ENCODE measurements around the gene TMEM108. TPM values are rescaled to one million over a fixed set of nuclear protein-coding genes. Genes with fewer than 3 reads are reported as not detected.

Gene TMEM108
- total RNA-seq, 1 donor from 2014 or later = 2.4 TPM

- TF ChIP-seq CTCF (IDR thresholded peaks at IDR 0.05; ENCODE audit: borderline replicate concordance) = no peak
- H3K36me3 ChIP-seq = no peaks in the 10 kb centered on the region
- H3K9me3 ChIP-seq (replicated peaks) = peaks cover 4% of the 10 kb centered on the region
- intact Hi-C loops (cut with micrococcal nuclease) = no loop called here
- DNase-seq = no peak
- H3K4me1 ChIP-seq = no peaks in the 10 kb centered on the region
- no peak overlapping the region for H3K4me3 ChIP-seq
- no peak overlapping the region for H3K27ac ChIP-seq (replicated peaks)
- H3K27me3 ChIP-seq (ENCODE audit: low read depth) = no peaks in the 10 kb centered on the region
Observed at GRCh38 chr3:133157716-133158115, 119.5 kb downstream of the TMEM108 start.

GRCh38 chr3:133158686-133159085 lies 120.5 kb downstream of the TMEM108 start:
- Histone ChIP-seq H3K36me3 (no peaks in the 10 kb centered on the region), H3K27ac (replicated peaks) (no peak overlapping the region), H3K4me3 (no peak overlapping the region), H3K27me3 (ENCODE audit: low read depth) (peaks cover 6% of the 10 kb centered on the region), H3K9me3 (replicated peaks) (peaks cover 4% of the 10 kb centered on the region), H3K4me1 (no peaks in the 10 kb centered on the region)
- DNase-seq = no peak
- intact Hi-C loops (cut with micrococcal nuclease) = no loop called here
- TF ChIP-seq CTCF (IDR thresholded peaks at IDR 0.05; ENCODE audit: borderline replicate concordance) = no peak

- Histone ChIP-seq H3K27me3 (ENCODE audit: low read depth) (peaks cover 12% of the 10 kb centered on the region), H3K36me3 (no peaks in the 10 kb centered on the region), H3K27ac (replicated peaks) (no peak overlapping the region), H3K4me3 (no peak overlapping the region), H3K4me1 (no peaks in the 10 kb centered on the region), H3K9me3 (replicated peaks) (peaks cover 4% of the 10 kb centered on the region)
- intact Hi-C loops (cut with micrococcal nuclease) = no loop called here
- no peak for DNase-seq
- no peak for TF ChIP-seq CTCF (IDR thresholded peaks at IDR 0.05; ENCODE audit: borderline replicate concordance)
Observed at GRCh38 chr3:133159498-133160475, 121.6 kb downstream of the TMEM108 start.

GRCh38 chr3:133161656-133162055 lies 123.5 kb downstream of the TMEM108 start:
- Histone ChIP-seq H3K27ac (replicated peaks) (no peak overlapping the region), H3K27me3 (ENCODE audit: low read depth) (peaks cover 12% of the 10 kb centered on the region), H3K4me1 (no peaks in the 10 kb centered on the region), H3K4me3 (no peak overlapping the region), H3K36me3 (no peaks in the 10 kb centered on the region), H3K9me3 (replicated peaks) (no peaks in the 10 kb centered on the region)
- DNase-seq = no peak
- TF ChIP-seq CTCF (IDR thresholded peaks at IDR 0.05; ENCODE audit: borderline replicate concordance) = no peak
- intact Hi-C loops (cut with micrococcal nuclease) = no loop called here

- no peaks in the 10 kb centered on the region for H3K9me3 ChIP-seq (replicated peaks)
- H3K36me3 ChIP-seq = no peaks in the 10 kb centered on the region
- no peaks in the 10 kb centered on the region for H3K4me1 ChIP-seq
- no peak overlapping the region for H3K4me3 ChIP-seq
- intact Hi-C loops (cut with micrococcal nuclease) = no loop called here
- no peak for DNase-seq
- H3K27me3 ChIP-seq (ENCODE audit: low read depth) = peaks cover 12% of the 10 kb centered on the region
- TF ChIP-seq CTCF (IDR thresholded peaks at IDR 0.05; ENCODE audit: borderline replicate concordance) = no peak
- H3K27ac ChIP-seq (replicated peaks) = no peak overlapping the region
Observed at GRCh38 chr3:133162265-133162664, 124.1 kb downstream of the TMEM108 start.

Measured in left ventricle myocardium inferior (tissue), 1 donor.